GM19099 (cell line): ENCODE measurements around the gene FANCC.

Experiments used
- POLR2A ChIP-seq: IDR thresholded peaks from 3 replicates; pipeline ENCODE4 v1.6.1; 2011; ENCODE audit warnings: low read depth; ENCODE audit not compliant: insufficient read length; ENCODE audit errors: extremely low read depth

FANCC gene

DNA sequence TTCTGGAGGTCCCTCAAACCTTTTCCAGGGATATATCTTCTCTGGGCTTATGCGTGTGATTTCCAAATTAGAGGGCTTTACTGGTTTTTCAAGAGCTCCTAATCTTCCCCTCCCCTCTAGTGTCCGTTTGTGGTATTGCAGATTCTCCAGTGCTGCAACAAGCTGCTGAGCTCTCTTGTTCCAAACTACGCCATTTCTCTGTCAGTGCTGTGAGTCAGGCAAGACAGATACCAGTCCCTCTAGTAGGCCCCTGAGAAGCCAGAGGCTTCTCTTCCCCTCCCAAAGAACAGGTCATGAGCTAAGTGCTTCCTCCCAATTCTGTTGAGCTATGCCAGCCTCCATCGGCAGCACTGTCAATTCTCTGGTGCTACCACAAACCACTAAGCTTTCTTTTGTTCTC is 149.5 kb downstream of the FANCC start:
- no peak for TF ChIP-seq POLR2A

DNA sequence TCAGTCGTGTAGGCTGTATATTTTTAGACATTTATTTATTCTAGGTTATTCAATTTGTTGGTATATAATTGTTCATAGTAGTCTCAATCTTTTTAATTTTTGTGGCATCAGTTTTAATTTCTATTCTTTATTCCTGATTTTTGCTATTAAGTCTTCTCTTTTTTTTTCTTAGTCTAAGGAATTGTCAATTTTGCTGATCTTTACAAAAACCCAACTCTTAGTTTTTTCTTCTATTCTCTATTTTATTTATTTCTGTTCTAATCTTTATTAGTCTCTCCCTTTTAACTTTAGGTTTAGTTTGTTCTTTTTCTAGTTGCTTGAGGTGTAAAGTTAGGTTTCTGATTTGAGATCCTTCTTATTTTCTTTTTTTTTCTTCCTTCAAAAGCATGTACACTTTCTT is 152.5 kb downstream of the FANCC start:
- no peak for TF ChIP-seq POLR2A

DNA sequence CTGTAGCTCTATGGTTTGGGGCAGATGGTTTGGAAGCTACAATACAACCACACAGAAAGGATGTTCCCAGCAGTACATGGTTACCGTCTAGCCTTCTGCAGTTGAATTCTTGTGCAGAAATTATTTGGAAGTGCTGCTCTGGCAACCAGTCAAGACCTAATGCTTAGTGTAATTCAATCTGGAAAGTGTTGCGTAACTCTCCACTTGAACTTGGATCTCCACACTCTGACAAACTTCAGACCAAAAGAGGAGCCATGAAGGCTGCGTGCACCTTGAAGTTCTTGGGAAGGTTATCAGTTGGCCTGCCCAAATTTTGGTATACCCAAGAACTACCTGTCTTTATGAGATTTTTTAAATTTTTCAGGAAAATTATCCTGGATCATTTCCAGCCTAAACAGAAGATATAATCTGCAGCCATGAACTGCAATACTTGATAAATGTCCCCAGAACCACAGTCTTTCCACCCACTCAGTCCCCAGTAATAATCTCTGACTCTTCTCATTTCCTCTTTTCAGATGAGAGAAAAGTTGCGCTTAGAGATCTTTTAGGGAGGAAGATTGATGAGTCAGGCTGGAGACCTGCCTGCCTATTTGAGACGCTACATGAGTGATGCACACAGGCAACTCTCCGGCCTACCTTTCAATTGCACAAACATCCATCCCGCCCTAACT is 159.9 kb downstream of the FANCC start:
- TF ChIP-seq POLR2A: no peak

DNA sequence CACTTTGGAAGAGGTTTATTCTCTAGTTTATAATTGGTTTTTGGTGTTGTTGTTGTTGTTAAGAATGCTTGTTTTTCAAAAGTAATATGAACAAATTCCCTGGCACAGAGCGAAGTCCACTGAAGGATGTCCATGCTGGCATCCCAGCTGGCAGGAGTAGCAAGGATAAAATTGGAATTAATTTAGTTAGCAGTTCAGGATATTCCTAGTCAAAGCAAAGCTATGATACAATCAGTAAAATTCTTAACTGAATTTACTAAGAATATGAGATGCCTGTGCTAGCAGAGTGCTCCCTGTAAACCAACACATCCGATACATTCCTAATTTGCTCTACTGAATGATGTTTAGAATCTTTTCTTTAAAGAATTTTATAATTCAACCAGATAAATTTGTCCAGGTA is 161.4 kb downstream of the FANCC start:
- TF ChIP-seq POLR2A: no peak

DNA sequence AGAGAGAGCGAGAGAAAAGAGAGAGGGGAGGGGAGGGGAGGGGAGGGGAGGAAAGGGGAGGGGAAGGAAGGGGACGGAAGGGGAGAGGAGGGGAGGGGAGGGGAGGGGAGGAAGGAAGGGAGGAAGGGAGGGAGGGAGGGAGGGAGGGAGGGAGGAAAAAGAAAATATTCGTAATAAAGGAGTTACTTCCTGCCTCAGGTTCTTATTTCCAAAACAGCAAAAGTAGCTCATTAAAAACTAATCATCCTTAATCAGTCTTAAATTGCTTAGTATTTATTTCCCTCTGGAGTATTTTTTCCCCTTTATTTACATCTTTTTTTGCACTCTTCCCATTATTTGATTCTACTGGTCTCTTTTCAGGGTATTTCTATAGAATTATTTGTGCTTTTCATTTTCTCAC is 162.3 kb downstream of the FANCC start:
- no peak for TF ChIP-seq POLR2A

DNA sequence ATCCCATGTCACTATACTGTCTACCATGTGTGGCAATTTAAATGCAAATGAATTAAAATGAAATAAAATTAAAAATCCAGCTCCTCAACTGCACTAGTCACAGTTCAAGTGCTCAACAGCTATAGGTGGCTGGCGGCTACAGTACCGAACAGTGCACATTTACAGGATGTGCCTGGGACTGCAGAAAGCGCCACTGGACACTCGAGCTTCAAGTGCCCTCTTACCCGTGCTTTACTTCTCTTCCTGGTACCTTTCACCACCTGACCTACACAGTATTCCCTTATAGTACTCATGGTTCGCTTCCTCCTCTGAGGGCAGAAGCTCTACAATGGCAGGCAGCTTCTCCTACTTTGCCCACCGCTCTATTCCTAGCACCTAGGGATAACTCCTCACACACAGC is 166.6 kb downstream of the FANCC start:
- TF ChIP-seq POLR2A: no peak

DNA sequence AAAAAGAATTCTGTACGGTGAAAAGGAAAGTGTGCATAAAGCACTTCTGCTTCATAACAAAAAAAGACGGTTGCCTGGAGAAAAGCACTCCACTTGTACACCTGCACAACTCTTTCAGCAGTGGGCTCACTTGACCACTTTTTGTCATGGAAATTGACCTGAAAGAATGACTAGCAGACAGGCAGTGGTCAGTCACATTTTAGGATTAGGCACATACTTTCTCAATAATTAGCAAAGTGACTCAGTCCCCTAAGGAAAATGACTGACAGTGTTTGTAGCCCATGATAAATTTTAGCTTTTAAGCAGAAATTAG is 169.3 kb downstream of the FANCC start:
- no peak for TF ChIP-seq POLR2A

DNA sequence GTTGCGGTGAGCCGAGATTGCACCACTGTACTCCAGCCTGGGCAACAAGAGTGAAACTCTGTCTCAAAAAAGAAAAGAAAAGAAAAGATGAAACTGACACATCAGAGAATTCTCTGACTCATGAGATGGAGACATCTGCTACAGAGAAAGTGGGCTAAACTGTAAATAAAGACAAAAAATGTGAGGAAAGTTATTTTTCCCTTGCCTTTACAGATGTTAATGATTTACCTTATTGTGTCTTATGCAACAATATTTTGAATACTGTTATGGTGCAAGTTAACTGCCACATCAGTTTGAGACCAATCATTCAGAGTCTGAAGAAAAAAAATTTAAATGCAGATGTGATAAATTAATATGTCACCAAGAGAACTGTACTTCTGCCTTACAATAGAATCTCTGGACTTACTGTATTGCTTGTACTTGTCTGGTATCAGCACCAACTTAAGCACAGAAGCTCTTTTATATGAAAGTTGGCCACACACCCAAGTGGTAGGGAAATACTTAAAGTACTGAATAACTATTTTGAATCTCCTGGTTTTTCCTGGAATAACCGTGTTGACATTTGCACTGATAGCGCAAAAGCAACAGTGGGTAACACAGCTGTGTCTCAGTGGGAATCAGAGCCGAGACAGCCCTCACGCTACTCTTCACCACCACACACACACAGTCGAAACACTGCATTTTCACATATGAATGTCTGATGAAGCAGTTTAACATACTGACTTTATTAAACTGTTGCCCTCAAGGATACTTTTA is 169.9 kb downstream of the FANCC start:
- no peak for TF ChIP-seq POLR2A

DNA sequence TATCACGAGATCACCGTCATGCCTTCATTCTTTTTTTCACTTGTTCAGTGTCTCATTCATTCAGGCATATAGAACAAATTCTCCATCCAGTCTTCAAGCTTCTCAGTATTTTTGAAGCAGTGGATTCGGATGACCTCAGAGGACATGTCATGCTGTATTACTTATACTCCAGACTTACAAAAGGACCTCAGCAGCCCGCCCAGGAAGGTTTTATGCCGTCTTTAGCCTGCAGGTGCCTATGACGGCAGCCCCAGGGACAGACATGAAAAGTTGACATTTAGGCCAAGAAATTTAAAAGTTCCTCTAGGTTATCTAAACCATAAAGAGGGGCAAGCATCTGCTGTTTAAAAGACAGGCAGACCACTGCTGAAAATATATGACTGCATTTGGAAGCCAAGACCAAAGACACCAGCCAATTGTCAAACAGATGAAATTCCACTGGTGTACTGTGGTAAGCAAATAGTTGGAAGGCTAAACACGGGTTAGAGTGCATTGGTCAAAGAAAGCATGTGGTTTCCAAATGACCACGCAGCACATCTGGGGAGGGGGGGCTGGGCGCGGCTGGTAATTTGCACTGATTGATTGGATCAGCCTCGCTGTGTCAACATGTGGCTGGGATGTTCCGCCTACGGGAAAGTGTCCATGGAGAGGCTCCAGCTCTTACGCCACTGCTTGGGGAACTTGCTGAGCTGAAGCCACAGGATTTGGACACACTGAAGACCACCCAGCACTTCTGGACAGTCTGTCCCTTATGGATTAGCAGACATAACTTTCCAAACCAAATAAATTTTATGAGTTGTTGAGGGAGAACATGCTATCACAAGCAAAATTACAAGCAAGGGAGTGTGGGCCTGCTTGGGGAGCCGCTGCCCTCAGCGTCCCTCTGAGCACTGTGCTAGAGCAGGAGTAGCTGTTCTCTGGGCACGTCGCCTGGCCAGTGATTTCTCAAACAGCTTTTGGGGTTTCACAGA is 173.6 kb downstream of the FANCC start:
- TF ChIP-seq POLR2A: no peak

DNA sequence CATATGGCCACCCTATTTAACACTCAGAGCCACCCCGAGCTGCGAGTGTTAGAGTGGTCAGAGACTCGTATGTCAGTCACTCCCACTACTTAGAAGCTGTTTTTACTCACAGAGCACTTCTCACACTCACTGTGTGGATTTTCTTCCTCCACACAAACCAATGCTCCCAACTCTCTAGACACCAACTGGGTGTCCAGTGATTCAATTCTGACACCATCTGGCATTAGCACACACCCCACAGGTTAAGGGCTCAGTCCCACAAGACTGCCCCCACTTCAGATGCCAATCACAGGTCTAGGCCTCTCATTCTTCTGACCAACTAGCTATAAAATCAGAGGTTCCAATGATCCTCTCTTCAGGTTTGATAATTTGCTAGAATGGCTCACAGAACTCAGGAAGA is 174.8 kb downstream of the FANCC start:
- TF ChIP-seq POLR2A: no peak

DNA sequence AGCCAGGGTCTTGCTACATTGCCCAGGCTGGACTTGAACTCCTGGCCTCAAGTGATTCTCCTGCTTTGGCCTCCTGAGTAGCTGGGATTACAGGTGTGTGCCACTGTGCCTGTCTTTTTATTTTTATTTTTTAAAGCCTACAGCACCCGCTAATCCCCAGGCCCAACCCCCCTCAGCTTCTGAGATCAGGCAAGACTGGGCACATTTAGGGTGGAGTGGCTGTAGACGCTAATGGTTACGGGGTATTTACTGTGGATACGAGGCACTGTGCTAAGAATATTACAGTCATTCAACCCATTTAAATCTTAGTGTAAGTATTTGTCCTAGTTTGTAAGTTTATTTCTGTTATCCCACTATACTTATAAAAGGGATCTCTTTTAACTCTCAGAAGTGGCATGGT is 175.2 kb downstream of the FANCC start:
- TF ChIP-seq POLR2A: no peak

DNA sequence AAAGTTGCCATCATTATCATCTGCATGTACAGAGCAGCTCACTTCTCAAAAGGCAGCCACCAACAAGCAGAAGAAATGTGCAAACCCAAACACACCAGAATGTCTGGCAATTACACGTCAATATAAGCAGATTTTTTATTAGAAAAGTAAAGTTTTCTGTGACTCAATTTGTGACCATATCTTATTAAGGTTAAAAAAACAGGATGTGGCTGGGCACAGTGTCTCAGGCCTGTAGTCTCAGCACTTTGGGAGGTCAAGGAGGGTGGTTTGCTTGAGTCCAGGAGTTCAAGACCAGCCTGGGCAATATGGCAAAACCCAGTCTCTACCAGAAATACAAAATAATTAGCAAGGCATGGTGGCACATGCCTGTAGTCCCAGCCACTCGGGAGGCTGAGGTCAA is 176.7 kb downstream of the FANCC start:
- no peak for TF ChIP-seq POLR2A

DNA sequence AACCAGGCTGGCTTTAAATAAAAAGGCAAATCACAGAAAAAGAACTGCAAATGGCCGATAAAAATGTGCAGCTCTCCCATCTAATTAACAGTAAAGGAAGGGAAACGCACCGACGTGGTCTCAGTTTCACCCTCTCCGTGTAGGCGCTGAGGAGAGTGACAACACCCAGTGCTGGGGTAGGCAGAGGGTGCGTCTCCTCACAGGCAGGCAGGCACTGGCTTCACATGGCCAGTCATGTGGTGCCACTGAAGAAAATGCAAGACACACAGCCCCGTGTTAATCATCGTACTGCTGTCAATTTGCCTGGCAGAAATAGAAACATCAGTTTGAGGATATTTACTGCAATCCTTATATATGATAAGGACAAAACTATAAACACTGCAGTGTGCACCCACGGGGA is 178.4 kb downstream of the FANCC start:
- TF ChIP-seq POLR2A: no peak

DNA sequence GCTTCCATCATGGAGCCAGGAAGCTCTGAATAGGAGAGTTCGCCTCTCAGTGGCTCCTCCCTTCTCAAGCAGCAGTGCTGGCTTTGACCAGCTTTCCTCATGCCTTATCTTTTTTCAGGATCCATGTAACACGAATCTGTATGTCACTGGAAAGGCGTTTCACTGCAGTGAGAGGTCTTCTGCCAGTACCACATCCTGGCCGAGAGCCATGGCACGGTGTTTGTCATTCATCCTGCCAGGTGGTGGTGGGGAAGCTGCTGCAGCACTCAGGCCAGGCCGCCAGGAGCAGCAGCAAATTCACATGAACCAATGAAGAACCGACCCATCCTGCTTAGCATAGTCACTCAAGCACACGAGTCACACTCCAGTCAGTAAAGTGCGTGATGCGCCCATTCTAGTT is 179.0 kb downstream of the FANCC start:
- no peak for TF ChIP-seq POLR2A

DNA sequence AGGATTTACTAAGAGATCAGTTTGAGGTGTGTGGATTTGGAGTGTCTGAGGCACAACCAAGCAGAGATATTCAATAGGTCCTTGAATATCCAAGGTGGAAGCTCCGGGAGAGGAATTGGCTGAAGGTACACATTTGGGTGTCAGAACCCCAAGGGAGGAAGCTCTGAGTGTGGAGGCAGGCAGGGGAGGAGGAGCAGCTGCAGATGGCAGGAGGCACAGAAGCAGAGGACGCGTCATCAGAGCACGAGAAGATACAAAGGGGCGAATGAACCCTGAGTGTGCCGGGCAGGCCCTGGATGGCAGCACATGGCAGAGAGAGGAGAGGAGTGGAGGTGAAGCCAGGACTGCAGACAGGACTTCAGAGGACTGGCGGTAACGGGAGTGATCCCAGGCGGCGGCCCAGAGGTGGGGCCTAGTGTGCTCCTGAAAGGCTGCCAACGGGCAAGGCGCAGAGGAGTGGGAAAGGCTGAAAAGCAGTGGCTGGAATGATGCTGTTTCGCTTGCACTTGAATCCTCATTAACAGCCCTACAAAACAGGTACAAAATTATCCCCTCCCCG is 179.8 kb downstream of the FANCC start:
- no peak for TF ChIP-seq POLR2A
